Measurements from ENCODE around the gene KLK13. TPM values are rescaled to one million over a fixed set of nuclear protein-coding genes. Genes with fewer than 3 reads are reported as not detected.

Gene KLK13
- polyA plus RNA-seq, 3 donors from 2014 or later: not detected

Other genes with a start within 250 kb of the KLK13 start
- gene KLK1, start 241.3 kb downstream of the KLK13 start, polyA plus RNA-seq: not detected
- gene KLK15, start 231.5 kb downstream of the KLK13 start, polyA plus RNA-seq: not detected
- gene KLK3, start 210.2 kb downstream of the KLK13 start, polyA plus RNA-seq: not detected
- gene KLK2, start 191.7 kb downstream of the KLK13 start, polyA plus RNA-seq: not detected
- not detected for gene KLK4, start 153.7 kb downstream of the KLK13 start, polyA plus RNA-seq
- gene KLK5, start 112.1 kb downstream of the KLK13 start, polyA plus RNA-seq: not detected
- not detected for gene KLK6, start 95.5 kb downstream of the KLK13 start, polyA plus RNA-seq
- gene KLK7, start 81.2 kb downstream of the KLK13 start, polyA plus RNA-seq: not detected
- gene KLK8, start 63.5 kb downstream of the KLK13 start, polyA plus RNA-seq: not detected
- gene KLK10, start 45.4 kb downstream of the KLK13 start, polyA plus RNA-seq: not detected
- not detected for gene KLK11, start 38.5 kb downstream of the KLK13 start, polyA plus RNA-seq
- gene KLK12, start 30.1 kb downstream of the KLK13 start, polyA plus RNA-seq: not detected
- not detected for gene KLK14, start 17.8 kb upstream of the KLK13 start, polyA plus RNA-seq
- gene CTU1, start 43.3 kb upstream of the KLK13 start, polyA plus RNA-seq: 1 to 10 TPM; 2.0 to 5.6 (median 5.0) TPM
- gene SIGLEC9, start 59.8 kb upstream of the KLK13 start, polyA plus RNA-seq: 10 to 100 TPM in 2 of 3 donors, 1 to 10 TPM in 1; 6.2 to 16.8 (median 11.3) TPM
- gene SIGLEC7, start 77.2 kb upstream of the KLK13 start, polyA plus RNA-seq: 100 to 1,000 TPM; 108 to 213 (median 129) TPM
- gene CD33, start 160.0 kb upstream of the KLK13 start, polyA plus RNA-seq: 10 to 100 TPM in 2 of 3 donors, 1 to 10 TPM in 1; 3.5 to 17.4 (median 10.3) TPM
- not detected for gene SIGLECL1, start 186.0 kb upstream of the KLK13 start, polyA plus RNA-seq
- gene IGLON5, start 246.6 kb upstream of the KLK13 start, polyA plus RNA-seq: not detected